GM21381 (cell line): ENCODE results near the gene SMIM38.

Experiments used
- ATAC-seq: cut with Tn5 transposase; IDR thresholded peaks from one replicate; pipeline ENCODE4 v1.9.1; 2021; ENCODE audit warnings: mild to moderate bottlenecking, moderate library complexity; ENCODE audit not compliant: unreplicated experiment

Gene SMIM38

GRCh38 chr11:69155302-69156234 is at the start of gene SMIM38:
Gene SMIM38 (plus strand): TSS chr11:69155935. CDS start chr11:69157847, 1,912 bp downstream.
- no peak for ATAC-seq

DNA sequence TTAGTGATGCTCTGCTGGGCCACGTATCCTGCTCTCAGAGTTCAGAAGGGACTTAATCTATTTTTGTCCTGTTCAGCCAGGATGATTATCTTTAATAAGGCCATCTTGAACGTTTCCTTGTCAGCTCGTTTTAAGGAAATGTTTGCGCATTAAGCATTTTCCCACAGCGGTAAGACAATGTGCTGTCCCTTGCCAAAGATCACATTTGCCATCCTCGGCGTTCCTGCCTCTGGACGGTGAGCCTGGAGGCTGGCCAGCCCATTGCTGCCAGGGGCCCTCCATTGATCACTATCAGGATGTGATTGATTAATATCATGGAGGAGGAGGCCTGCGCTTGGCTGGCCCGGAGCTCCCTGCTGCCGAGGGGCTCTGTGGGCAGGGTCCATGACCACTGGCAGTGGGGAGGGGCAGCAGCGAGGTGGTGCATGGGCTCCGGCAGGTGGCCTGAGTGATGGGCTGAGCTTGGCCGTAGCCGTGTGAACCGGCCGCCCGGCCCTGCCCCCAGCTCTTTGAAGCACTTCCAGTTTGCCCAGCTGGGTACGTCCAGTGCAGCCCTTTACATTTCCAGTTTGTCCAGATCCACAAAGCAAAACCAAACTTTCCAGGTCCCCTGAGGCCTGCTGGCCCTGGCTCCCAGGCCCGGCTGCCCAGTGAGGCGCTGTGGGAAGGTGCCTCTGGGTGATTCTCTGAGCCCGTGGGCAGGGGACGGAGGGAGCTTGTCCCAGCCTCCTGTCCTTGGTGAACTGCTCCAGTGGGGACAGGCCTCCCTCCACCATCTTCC is 49.5 kb upstream of the SMIM38 start:
- no peak for ATAC-seq

DNA sequence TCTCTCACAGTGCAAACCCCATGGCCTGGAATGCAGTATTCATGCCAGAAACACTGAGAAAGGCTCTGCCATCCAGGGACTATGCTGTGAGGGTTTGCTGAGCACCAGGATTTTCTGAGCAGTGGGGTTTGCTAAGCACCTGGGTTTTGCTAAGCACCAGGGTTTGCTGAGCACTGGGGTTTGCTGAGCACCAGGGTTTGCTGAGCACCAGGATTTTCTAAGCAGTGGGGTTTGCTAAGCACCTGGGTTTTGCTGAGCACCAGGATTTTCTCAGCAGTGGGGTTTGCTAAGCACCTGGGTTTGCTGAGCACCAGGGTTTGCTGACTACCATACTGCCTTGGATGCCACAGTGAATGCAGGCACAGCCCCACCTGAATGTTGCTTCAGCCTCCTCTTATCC is 48.3 kb upstream of the SMIM38 start:
- no peak for ATAC-seq

GRCh38 chr11:69108030-69108429 is 47.7 kb upstream of the SMIM38 start:
- no peak for ATAC-seq

DNA sequence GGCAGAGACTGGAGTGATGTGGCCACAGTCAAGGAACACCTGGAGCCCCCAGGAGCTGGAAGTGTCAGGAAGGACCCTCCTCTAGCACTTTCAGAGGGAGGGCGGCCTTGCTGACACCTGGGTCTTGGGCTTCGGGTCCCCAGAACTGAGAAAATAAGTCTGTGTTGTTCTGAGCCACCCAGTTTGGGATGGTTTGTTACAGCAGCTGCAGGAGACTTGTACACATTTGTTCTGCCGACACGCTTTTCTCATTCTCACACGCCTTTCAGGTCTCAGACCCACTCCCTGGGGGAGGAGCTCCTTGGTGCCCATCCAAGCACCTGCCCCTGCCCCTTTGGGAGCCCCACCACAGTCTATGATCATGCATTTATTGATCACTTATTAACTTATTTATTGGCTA is 47.2 kb upstream of the SMIM38 start:
- no peak for ATAC-seq

- ATAC-seq, result no peak
Observed at GRCh38 chr11:69109101-69109500, 46.6 kb upstream of the SMIM38 start.

DNA sequence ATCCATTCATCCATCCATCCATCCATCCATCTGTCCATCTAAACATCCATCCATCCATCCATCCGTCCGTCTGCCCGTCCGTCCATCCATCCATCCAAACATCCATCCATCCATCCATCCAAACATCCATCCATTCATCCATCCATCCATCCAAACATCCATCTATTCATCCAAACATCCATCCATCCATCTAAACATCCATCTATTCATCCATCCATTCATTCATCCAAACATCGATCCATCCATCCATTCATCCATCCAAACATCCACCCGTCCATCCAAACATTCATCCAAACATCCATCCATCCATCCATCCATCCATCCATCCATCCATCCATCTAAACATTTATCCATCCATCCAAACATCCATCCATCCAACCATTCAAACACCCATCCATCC is 45.3 kb upstream of the SMIM38 start:
- ATAC-seq, result no peak

DNA sequence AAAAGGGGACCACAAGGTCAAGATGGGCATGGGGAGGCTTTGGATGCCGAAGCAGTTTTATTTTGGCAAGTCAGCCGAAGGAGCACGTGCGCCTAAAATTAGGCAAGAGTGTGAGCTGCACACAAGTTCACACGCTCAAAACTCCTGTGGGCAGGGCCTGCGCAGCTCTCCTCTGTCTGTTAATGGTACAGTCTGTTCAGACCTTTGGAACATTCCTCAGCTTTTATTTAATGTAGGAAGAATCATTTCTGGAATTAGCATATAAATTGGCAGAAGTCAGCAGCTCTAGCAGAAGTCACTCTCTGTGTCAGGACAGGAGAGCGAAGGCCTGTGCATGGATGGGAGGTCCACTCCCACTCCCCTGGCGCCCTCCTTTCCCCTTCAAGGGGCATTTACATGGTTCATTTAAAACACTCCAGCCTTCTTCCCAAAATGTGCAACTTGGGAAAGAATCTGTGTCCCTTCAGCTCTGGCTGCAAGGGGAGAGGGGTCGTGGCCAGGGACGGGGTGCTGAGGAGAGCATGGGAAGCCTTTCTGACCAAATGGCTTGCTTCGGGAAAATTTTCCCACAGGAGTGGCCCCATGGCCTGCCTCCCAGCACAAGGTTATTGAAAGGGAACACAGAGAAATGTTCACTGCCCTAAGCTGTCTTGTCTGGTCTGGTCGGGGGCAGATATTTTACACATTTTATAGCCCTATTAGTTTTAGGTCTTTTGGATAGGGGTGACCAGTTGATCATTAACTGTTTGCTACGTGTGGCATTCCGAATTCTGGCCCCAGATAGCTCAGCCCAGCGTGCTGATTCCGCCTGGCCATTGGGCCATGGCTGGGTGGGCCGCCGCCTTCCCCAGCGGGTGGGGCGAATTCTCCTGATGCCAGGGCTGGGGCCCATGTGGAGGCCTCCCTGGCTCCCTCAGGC is 43.9 kb upstream of the SMIM38 start:
- ATAC-seq, result no peak

GRCh38 chr11:69113226-69113625 is 42.5 kb upstream of the SMIM38 start:
- ATAC-seq, result no peak

GRCh38 chr11:69113646-69114340 is 41.9 kb upstream of the SMIM38 start:
- no peak for ATAC-seq

GRCh38 chr11:69114362-69114761 is 41.4 kb upstream of the SMIM38 start:
- ATAC-seq, result no peak

DNA sequence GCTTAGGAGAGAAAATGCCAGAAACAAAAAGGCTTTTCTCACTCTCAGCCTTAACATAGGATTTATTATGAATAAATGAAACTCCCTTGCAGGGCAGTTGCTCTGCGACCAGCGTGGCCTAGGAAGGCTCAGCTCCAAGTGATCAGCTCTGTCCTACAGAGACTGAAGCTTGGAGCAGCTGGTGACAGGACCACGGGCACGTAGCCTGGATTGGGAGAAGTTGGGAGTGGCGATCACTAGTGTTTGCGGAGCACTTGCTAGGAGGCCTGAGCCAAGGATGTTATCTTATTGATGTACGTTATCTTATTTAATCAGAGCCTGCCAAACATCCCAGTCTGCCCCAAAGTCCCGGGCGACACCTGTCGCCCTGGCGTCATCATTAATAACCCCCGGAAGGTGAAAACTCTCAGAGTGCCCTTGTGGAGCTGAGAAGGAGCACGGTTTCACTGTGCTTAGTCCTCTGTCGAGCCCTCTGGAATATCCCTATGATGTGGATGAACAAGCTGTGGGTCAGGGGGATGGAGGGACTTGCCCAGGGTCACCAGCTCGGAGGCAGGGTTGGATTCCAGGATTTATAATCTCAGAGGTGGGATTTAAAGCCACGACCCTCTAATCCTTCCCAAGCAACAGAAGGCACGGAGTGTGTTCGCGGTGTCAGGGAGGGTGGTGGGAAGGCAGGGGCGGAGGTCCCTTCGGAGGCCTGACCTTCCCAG is 40.8 kb upstream of the SMIM38 start:
- no peak for ATAC-seq

DNA sequence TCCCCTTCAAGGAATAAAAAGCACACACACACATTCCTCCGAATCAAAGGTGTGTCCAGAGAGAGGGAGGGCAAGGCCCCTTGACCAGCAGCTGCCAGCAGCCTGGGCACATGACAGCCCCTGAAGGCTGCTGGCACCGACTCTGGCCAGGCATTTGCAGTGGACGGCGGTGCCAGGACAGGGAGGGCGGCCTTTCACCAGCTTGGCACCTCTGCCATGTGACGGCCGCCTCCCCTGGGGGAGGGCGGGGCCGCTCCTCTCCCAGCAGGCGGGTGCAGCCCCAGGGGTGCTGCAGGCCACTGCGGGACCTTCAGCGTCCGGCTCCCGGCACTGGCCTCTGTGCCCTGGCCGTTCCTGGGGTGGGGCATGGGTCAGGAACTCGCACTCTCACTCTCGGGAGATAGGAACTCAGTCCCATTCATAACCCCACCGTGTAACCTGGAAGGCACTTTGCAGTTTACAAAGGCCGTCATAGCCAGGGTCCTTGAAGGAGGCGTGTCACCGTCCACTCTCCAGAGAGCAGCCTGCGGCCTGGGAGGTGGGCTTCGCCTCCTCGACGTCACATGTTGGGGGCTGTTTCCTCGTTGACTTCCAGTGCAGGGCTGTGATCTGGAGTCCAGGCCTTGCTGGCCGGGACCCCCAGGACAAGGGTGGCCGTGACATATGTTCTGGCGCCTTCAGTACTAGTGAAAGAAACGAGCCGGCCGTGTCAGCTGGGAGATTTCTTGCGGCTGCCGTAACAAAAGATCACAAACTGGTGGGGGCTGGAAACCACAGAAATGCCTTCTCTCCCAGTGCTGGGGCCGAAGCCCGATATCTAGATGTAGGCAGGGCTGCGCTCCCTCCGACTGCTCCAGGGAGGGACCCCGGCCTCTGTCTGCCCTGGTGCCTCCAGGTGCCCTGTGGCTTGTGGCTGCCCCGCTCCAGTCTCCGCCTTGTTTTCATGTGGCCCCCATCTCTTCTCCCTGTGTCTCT is 39.9 kb upstream of the SMIM38 start:
- no peak for ATAC-seq

DNA sequence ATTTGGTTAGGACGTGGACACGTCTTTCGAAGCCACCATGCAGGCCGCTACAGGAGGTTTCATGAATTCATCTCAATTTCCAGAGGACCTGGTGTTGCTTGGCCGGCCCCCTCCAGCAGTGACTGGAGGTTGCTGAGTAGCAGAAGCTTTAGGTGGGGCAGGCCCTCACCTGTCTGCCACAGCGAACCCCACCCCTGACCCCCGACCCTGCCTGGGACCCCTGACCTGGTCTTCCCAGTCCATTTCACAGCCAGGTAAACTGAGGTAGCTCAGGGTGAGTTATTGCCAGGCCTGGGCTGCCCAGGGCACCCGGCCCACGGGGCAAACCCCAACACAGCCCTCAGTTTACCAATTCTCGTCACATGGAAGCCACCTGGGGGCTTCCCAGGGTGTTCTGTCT is 39.1 kb upstream of the SMIM38 start:
- no peak for ATAC-seq

GRCh38 chr11:69119190-69119589 is 36.5 kb upstream of the SMIM38 start:
- ATAC-seq, result no peak

DNA sequence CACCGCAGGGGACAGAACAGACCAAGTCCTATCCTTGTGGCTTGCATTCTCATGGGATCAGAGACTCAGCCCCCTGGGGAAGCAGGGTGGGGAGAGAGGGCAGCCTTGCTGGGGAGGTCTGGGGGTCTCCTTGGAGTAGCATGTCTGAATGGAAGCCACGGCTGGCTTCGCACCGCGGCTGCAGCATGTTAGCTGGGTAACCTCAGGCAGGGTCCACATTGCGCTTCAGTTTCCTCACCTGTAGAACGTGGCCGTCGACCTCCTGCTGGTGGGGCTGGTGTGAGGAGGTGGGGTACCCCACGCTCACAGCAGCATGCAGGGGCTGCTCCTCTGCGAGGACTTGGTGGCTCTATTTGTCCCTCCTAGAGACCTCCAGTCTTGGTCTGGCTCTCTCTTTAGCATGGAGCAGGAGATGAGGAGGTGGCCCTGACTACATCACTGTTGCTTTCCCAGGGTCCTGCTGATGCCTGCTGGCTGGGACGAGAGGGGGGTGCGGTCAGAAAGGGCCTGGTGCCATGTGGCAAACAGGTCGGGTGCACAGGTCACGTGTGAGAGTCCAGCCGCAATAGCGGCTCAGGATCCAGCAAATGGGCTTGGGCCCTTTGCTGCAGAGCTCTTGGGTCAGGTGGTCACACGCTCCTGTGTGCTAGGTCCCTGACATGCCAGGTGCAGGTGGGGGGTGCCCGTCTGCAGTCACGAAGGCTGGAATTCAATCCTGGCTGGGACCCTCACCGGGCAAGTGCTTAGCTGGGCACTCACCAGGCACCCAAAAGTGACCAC is 35.4 kb upstream of the SMIM38 start:
- ATAC-seq, result no peak

DNA sequence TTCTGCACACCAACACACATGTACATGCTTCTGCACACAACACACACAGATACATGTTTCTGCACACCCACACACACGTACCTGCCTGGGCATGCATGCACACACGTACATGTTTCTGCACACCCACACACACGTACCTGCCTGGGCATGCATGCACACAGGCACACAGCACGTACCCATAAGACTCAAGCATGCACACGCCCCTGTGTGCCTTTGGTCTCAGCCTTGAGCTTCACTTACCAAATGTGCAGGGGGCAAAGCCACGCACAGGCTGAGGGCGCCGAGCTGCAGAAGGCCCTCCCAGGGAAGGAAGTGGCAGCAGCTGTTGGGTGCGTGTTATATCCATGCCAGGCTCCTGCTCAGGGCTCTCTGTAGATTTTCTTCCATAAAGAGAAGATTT is 34.7 kb upstream of the SMIM38 start:
- ATAC-seq, result no peak
